Transverse colon (tissue), 4 donors: ENCODE measurements around the gene CIC.

ENCODE experiments used
- EP300 ChIP-seq: sonication (generic); formaldehyde crosslinking; IDR thresholded peaks from one replicate; pipeline ENCODE4 v1.6.1; 2017; ENCODE audit warnings: antibody characterized with exemption, low read depth
- POLR2A ChIP-seq: fragments of 450-650 bp; IDR thresholded peaks from one replicate; pipeline ENCODE4 v1.6.1; 2016; ENCODE audit warnings: antibody characterized with exemption, mild to moderate bottlenecking, moderate library complexity
- POLR2AphosphoS5 ChIP-seq, 3 donors: sonication (generic); formaldehyde crosslinking; IDR thresholded peaks; one replicate each; pipeline ENCODE4 v1.6.1; 2016; ENCODE audit warnings: antibody characterized with exemption in 3 of 3
- TF ChIP-seq, protein P1 (sequence below), 5 experiments: fragments of 200-600 bp in 3 of 5; fragments of 450-650 bp in 2 of 5; sonication (generic) in 3 of 5; IDR thresholded peaks; 1 replicate in 2 of 5; 2 replicates in 3 of 5; pipeline ENCODE4 v1.5.1; 2016 to 2017; ENCODE audit warnings: antibody characterized with exemption in 5 of 5, inconsistent platforms in 3 of 5, mild to moderate bottlenecking in 2 of 5, moderate library complexity in 1 of 5

DNA sequence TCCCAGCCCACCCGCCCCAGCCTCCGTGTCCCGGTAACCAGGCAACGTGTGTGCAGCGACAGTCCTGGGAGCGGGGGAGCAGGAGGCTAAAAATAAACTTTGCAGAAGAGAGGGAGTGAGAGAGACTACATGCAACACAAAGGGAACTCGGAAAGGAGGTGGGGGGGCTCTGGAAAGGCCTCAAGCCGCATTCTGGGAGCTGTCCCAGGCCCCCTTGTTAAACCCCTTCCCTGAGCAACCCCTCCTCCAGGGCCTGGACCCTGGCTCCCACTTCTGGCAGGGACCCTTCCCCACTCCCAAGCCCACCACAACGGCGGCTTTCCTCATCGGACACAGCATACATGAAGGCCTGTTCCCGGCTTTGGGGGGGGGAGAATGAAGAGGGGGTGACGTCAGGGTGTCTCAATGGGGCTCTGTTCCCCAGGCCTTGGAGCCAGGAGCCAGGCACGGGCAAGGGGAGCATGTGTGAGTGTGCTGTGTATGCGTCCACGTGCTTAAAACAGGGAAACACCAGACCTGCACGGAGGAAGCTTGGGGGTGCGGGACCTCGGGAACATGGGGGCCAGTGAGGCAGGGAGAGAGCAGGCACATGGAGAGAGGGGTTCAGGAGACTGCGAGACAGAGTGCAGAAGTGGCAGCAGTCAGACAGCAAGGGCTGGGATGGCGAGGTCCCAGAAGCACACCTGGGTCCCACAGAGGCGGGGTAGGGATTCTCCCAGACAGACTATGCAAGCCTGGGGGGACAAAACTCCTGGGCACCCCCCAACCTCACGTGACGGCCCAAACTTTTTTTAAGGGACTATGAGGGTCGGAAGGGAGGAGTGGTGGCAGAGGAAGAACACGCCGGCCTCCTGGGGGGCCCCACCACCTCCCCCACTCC is 16.4 kb upstream of the CIC start:
- TF ChIP-seq, protein P1, sequence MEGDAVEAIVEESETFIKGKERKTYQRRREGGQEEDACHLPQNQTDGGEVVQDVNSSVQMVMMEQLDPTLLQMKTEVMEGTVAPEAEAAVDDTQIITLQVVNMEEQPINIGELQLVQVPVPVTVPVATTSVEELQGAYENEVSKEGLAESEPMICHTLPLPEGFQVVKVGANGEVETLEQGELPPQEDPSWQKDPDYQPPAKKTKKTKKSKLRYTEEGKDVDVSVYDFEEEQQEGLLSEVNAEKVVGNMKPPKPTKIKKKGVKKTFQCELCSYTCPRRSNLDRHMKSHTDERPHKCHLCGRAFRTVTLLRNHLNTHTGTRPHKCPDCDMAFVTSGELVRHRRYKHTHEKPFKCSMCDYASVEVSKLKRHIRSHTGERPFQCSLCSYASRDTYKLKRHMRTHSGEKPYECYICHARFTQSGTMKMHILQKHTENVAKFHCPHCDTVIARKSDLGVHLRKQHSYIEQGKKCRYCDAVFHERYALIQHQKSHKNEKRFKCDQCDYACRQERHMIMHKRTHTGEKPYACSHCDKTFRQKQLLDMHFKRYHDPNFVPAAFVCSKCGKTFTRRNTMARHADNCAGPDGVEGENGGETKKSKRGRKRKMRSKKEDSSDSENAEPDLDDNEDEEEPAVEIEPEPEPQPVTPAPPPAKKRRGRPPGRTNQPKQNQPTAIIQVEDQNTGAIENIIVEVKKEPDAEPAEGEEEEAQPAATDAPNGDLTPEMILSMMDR (IDR thresholded peaks at IDR 0.05): no peak
- no peak for TF ChIP-seq EP300
- no peak for TF ChIP-seq POLR2A
- TF ChIP-seq POLR2AphosphoS5 (IDR thresholded peaks at IDR 0.05): no peak
